ENCODE measurements around the gene MAP3K10. TPM values are rescaled to one million over a fixed set of nuclear protein-coding genes. Genes with fewer than 3 reads are reported as not detected.
A peak's percentile ranks its signal among the peaks of the same experiment; 100 is the strongest.

Gene MAP3K10
- total and polyA plus RNA-seq, 2 of the 13 experiments (the other 11 are each of a cell fraction or from before 2014, with no cell fraction given) = 3.4 to 5.0 TPM

DNA sequence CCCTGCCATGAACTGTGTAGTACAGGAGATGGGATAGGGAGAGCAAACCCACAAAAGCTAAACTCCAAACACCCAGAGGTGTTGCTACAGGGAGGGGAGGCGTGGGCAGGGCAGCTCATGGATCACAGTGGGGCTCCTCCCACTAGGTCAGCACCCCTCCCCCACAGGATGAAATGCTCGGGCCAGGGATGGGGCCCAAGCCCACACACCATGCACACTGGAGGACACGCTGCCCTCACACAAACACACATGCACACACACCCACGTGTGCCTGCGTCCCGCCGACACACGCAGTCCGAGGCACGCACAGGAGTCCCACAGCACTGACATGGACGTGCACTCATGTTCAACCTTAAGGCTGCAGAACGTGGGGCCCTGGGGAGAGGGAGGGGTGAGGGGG, 41.3 kb downstream of the MAP3K10 start (continued):
- no peak for TF ChIP-seq TFDP2 (CRISPR knock-in tag; IDR thresholded peaks at IDR 0.05)
- peak; percentile 36; the same call in 1 of the 2 replicates for TF ChIP-seq GATAD2A (CRISPR knock-in tag; IDR thresholded peaks at IDR 0.05)
- TF ChIP-seq GABPB1 (CRISPR knock-in tag; IDR thresholded peaks at IDR 0.05) = 0 out of 2 replicates have a peak, but pooled peaks have one; percentile 44
- no peak for TF ChIP-seq FOXP1 (IDR thresholded peaks at IDR 0.05)
- TF ChIP-seq FOXP1 (CRISPR knock-in tag; IDR thresholded peaks at IDR 0.05) = 0 out of 2 replicates have a peak, but pooled peaks have one; percentile 20
- TF ChIP-seq, protein P1, sequence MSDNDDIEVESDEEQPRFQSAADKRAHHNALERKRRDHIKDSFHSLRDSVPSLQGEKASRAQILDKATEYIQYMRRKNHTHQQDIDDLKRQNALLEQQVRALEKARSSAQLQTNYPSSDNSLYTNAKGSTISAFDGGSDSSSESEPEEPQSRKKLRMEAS (IDR thresholded peaks at IDR 0.05) = peak; percentile 68
- no peak for TF ChIP-seq GATA4 (IDR thresholded peaks at IDR 0.05; ENCODE audit: borderline replicate concordance, low read depth)
- TF ChIP-seq ETV5 (CRISPR knock-in tag; IDR thresholded peaks at IDR 0.05; ENCODE audit: borderline replicate concordance) = peak; percentile 64
- peak; percentile 41; the same call in 1 of the 2 replicates for TF ChIP-seq RXRB (CRISPR knock-in tag; IDR thresholded peaks at IDR 0.05; ENCODE audit: borderline replicate concordance)

DNA sequence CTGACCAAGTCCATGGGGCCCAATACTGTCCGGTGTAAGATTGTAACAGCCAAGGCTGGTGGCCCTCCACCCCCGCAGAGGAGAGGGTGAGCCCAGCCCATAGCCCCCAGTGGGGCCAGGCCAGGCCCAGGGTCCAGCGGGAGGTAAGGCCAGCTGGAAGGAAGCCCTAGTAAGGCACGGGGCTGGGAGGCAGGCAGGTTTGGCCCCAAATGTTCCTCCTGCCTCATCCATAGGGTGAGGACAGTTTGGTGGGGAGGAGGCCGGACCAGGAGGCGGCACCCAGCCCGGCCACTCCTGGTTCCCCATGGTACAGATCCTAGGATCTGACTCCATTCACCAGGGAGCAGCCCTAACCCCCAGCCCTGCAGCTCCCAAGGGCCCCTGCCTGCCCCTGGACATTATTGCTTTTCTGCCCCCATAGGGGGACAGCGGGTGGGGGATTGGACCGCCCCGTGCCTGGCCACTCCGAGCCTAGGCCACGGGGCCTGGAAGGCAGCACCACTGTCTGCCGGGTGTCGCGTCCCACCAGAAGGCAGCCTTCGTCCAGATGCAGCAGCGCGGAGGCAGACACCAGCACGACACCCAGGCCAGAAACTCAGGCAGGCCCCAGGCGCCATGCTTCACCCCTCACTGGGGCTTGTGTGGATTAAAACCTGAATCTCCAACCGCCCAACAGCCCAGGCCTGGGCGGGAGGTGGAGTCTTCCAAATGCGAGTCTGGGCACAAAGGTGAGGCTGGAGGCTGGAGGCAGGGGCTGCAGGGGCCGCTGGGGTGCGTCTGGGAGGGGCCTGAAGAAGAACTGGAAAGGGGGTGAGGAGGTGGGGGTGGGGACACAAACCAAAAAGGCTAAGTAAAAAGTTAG, 42.0 kb downstream of the MAP3K10 start:
- in situ Hi-C loops (cut with HindIII; ENCODE audit: extremely low pct_ligation_motif_present, low pct_unique_long_range_greater_than_20kb) (no loop called here), intact Hi-C loops (cut with micrococcal nuclease; ENCODE audit: unreplicated experiment) (no loop called here)
- Histone ChIP-seq H3K79me2 (ENCODE audit: insufficient read depth, low read length) (no peaks in the 10 kb centered on the region), H3K4me2 (ENCODE audit: low read depth, low read length) (no peak overlapping the region), H3K27ac (ENCODE audit: extremely low read length, insufficient read depth, low read length) (peak overlapping the region; percentile 83), H3K4me3 (replicated peaks in 1 of 3; ENCODE audit: insufficient read depth in 1 of 3, low read depth in 2 of 3, low read length in 3 of 3) (no peak overlapping the region), H3K9me3 (ENCODE audit: low read length) (no peaks in the 10 kb centered on the region), H4K20me1 (ENCODE audit: insufficient read depth, low read length) (no peaks in the 10 kb centered on the region), H3K36me3 (replicated peaks in 1 of 2; ENCODE audit: control insufficient read depth in 1 of 2, insufficient read depth in 2 of 2, low read length in 2 of 2) (peaks cover 22 to 27% of the 10 kb centered on the region in 2 experiments; a peak in 4 of 5 replicates), H3K27me3 (ENCODE audit: control insufficient read depth in 1 of 2, insufficient read depth in 2 of 2, low read length in 2 of 2) (no peaks in the 10 kb centered on the region), H3K4me1 (ENCODE audit: insufficient read depth, low read length) (peaks cover 49% of the 10 kb centered on the region), H3K9ac (ENCODE audit: insufficient read depth, low read depth, low read length) (no peak overlapping the region; the same call in 1 of the 2 replicates), H2AFZ (ENCODE audit: low read length) (no peak overlapping the region)
- 98% methylated on average over 18 of the region's 25 CpGs for WGBS (ENCODE audit: low lambda C conversion rate)
- POLR2A ChIA-PET = interaction anchor here (1.7 to 2.7 kb wide), 2 partner anchors 21 to 49 kb away, joined by 7 to 25 read pairs; no protein-coding TSS in a partner anchor
- TF ChIP-seq DRAP1 (CRISPR knock-in tag; IDR thresholded peaks at IDR 0.05) (no peak), AGO2 (optimal IDR thresholded peaks at IDR 0.05; ENCODE audit: low read depth, low read length) (peak; percentile 8)
- CTCF ChIA-PET (ENCODE audit: low intra/inter-chr PET ratio, low total read pairs) = no interaction called here
- BruUV-seq (replicated peaks) = no TSS peak
- DNase-seq (ENCODE audit: low spot score) (no peak), ATAC-seq (peak; percentile 2; the same call in 2 of the 3 replicates), FAIRE-seq (no peak)

All from HepG2 (cell line).